Measurements from ENCODE around the gene PTPRN2.

DNA sequence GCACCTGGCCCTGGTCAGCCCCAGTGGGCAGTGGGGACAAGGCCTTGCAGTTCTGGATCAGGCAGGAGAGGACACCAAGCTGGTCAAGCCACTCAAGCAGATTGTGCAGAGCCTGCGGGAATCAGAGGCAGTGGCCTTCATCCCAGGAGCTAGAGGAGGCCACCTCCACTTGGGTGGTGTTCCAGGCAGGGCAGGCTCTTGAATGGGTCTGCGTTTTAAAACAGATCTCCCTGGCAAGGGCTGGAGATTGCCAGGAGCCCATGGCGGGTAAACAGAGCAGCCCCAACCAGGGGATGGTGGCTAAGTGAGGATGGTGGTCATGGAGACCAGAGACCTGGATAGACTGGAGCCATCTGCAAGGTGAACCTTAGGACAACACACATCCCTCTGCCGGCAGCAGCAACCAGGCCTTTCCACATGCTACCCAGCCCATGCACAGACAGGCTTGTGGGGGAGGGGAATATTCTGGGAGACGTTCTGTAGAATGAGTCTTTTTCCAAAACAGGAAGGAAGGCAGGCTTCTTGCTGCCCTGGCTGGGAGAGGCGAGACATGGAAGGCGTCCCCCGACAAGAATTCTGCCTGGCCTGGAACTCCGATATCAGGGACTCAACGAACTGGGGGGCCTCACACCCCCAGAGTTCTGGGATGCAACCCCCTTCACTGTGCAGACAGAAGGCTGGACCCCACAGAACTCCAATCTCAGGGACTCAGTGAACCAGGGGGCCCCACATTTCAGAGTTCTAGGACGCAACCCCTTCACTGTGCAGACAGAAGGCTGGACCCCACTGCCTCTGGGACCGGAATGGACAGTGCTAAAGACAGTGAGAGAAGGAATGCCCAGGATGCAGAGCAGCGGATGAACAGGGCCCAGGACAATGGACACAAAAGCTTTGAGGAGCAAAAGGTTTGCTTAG is 264.8 kb downstream of the PTPRN2 start:
- no peak for TF ChIP-seq SNIP1 (IDR thresholded peaks at IDR 0.05; ENCODE audit: low read depth)
- TF ChIP-seq MXI1 (IDR thresholded peaks at IDR 0.05; ENCODE audit: low read depth, low read length), result no peak
- no peak for TF ChIP-seq ZZZ3 (IDR thresholded peaks at IDR 0.05)
